Thyroid gland (tissue), 4 donors: Measurements from ENCODE around the gene VSIG2. TPM values are rescaled to one million over a fixed set of nuclear protein-coding genes. Genes with fewer than 3 reads are reported as not detected.

Experiments used
- DNase-seq, 2 donors: peaks; one replicate each; pipeline ENCODE4 v3.0.0-alpha.2; 2019
- H3K27ac ChIP-seq, 3 donors: fragments of 200-600 bp; sonication (generic); 1 replicate in 2 of 3; 2 replicates in 1 of 3; pipeline ENCODE4 v1.5.1; 2016 to 2019; ENCODE audit warnings: mild to moderate bottlenecking in 1 of 3, moderate library complexity in 1 of 3
- H3K27me3 ChIP-seq: fragments of 200-600 bp; sonication (generic); one replicate; pipeline ENCODE4 v1.5.1; 2019
- H3K36me3 ChIP-seq, 2 donors: fragments of 200-600 bp; sonication (generic); one replicate each; pipeline ENCODE4 v1.5.1; 2016 to 2019
- H3K4me1 ChIP-seq, 2 donors: fragments of 200-600 bp; sonication (generic); one replicate each; pipeline ENCODE4 v1.5.1; 2017 to 2019
- H3K4me3 ChIP-seq, 3 donors: fragments of 200-600 bp; sonication (generic); replicated peaks in 1 of 3; 1 replicate in 2 of 3; 2 replicates in 1 of 3; pipeline ENCODE4 v1.5.1; 2016; ENCODE audit warnings: mild to moderate bottlenecking in 1 of 3
- H3K9me3 ChIP-seq: fragments of 200-600 bp; sonication (generic); one replicate; pipeline ENCODE4 v1.5.1; 2017
- CTCF ChIP-seq, 6 experiments: fragments of 200-600 bp in 3 of 6; fragments of 450-650 bp in 3 of 6; sonication (generic) in 3 of 6; IDR thresholded peaks; one replicate each; pipeline ENCODE4 v1.5.1; 2016 to 2019; ENCODE audit warnings: antibody characterized with exemption in 6 of 6, mild to moderate bottlenecking in 2 of 6, inconsistent platforms in 1 of 6, moderate library complexity in 1 of 6
- POLR2A ChIP-seq, 2 donors: fragments of 450-650 bp; IDR thresholded peaks; one replicate each; pipeline ENCODE4 v1.6.1; 2017; ENCODE audit warnings: antibody characterized with exemption in 2 of 2, mild to moderate bottlenecking in 2 of 2, moderate library complexity in 1 of 2
- WGBS, 2 donors: methylation state at CpG; one replicate each; pipeline ENCODE4 v1.1.5; 2017; 5-methylcytosine and 5-hydroxymethylcytosine counted together
- intact Hi-C: fragments of 100-400 bp; cut with DNase I; formaldehyde crosslinking; loops from one replicate; pipeline ENCODE4 v1.15.1; 2023
- total RNA-seq, 4 donors: library from RNA; depleted of rRNA; stranded (reverse); fragments of >200 nt; gene quantifications; one replicate each; pipeline ENCODE4 v1.2.3, GENCODE V29; 2016

VSIG2 gene
- total RNA-seq, 4 donors from 2014 or later, result 23.7 to 54.5 (median 28.8) TPM

- H3K36me3 ChIP-seq, result no peaks in the 10 kb centered on the region
- H3K4me1 ChIP-seq, result no peaks in the 10 kb centered on the region
- intact Hi-C loops, result no loop called here
- no peak for DNase-seq
- no peak overlapping the region for H3K27ac ChIP-seq
- no peak overlapping the region for H3K4me3 ChIP-seq
- H3K9me3 ChIP-seq, result no peaks in the 10 kb centered on the region
- WGBS, 2 donors, result 51 to 60% methylated on average over 6 of the region's 6 CpGs
- TF ChIP-seq POLR2A (IDR thresholded peaks at IDR 0.05), result no peak
- TF ChIP-seq CTCF (IDR thresholded peaks at IDR 0.05), result no peak
- no peaks in the 10 kb centered on the region for H3K27me3 ChIP-seq
Measured at GRCh38 chr11:124725719-124726105, 26.3 kb downstream of the VSIG2 start.

GRCh38 chr11:124724979-124725718 lies 26.9 kb downstream of the VSIG2 start:
- 41% methylated on average over 14 of the region's 14 CpGs for WGBS, 2 donors
- Histone ChIP-seq H3K4me1 (no peaks in the 10 kb centered on the region), H3K36me3 (no peaks in the 10 kb centered on the region), H3K9me3 (no peaks in the 10 kb centered on the region), H3K27me3 (no peaks in the 10 kb centered on the region), H3K27ac (no peak overlapping the region), H3K4me3 (no peak overlapping the region)
- intact Hi-C loops, result no loop called here
- peak; percentile 56 to 86 for DNase-seq
- no peak for TF ChIP-seq POLR2A (IDR thresholded peaks at IDR 0.05)
- TF ChIP-seq CTCF (IDR thresholded peaks at IDR 0.05), result no peak

GRCh38 chr11:124722176-124722575 lies 29.9 kb downstream of the VSIG2 start:
- no peaks in the 10 kb centered on the region for H3K36me3 ChIP-seq
- H3K4me1 ChIP-seq, result peaks cover 5% of the 10 kb centered on the region in 2 donors
- intact Hi-C loops, result no loop called here
- DNase-seq, result no peak
- H3K27ac ChIP-seq, result no peak overlapping the region
- no peaks in the 10 kb centered on the region for H3K27me3 ChIP-seq
- no peak overlapping the region for H3K4me3 ChIP-seq
- TF ChIP-seq POLR2A (IDR thresholded peaks at IDR 0.05) (no peak), CTCF (IDR thresholded peaks at IDR 0.05) (no peak)
- H3K9me3 ChIP-seq, result no peaks in the 10 kb centered on the region
- WGBS, 2 donors, result 63 to 78% methylated on average over 6 of the region's 6 CpGs

GRCh38 chr11:124719534-124719933 lies 32.5 kb downstream of the VSIG2 start:
- WGBS, 2 donors, result 62 to 65% methylated on average over 2 of the region's 2 CpGs
- DNase-seq, result no peak
- H3K4me1 ChIP-seq, result peaks cover 5% of the 10 kb centered on the region in 2 donors
- no peaks in the 10 kb centered on the region for H3K27me3 ChIP-seq
- no peak overlapping the region for H3K4me3 ChIP-seq
- intact Hi-C loops, result no loop called here
- no peaks in the 10 kb centered on the region for H3K36me3 ChIP-seq
- H3K9me3 ChIP-seq, result no peaks in the 10 kb centered on the region
- TF ChIP-seq POLR2A (IDR thresholded peaks at IDR 0.05) (no peak), CTCF (IDR thresholded peaks at IDR 0.05) (no peak)
- H3K27ac ChIP-seq, result no peak overlapping the region

GRCh38 chr11:124718801-124719200 lies 33.3 kb downstream of the VSIG2 start:
- Histone ChIP-seq H3K27ac (no peak overlapping the region), H3K9me3 (no peaks in the 10 kb centered on the region), H3K36me3 (no peaks in the 10 kb centered on the region), H3K4me3 (no peak overlapping the region), H3K27me3 (no peaks in the 10 kb centered on the region), H3K4me1 (peaks cover 5% of the 10 kb centered on the region in 2 donors)
- TF ChIP-seq POLR2A (IDR thresholded peaks at IDR 0.05), result no peak
- no peak for TF ChIP-seq CTCF (IDR thresholded peaks at IDR 0.05)
- intact Hi-C loops, result no loop called here
- WGBS, 2 donors, result 56 to 61% methylated on average over 12 to 14 of the region's 14 CpGs
- no peak for DNase-seq
